ENCODE data around the gene FOXP1. TPM values are rescaled to one million over a fixed set of nuclear protein-coding genes. Genes with fewer than 3 reads are reported as not detected.

Gene FOXP1
- total and polyA plus RNA-seq, 2 donors (not counting 1 experiment from before 2014, with no cell fraction given), result 70.3 to 101 TPM

GRCh38 chr3:71189480-71189879, 394.0 kb downstream of the FOXP1 start:
- Histone ChIP-seq H3K4me2 (ENCODE audit: extremely low read depth, insufficient read depth, low read length) (no peak overlapping the region), H3K4me3 (replicated peaks in 1 of 4; ENCODE audit: control extremely low read depth in 1 of 4, insufficient read depth in 1 of 4, low read depth in 3 of 4, low read length in 4 of 4) (no peak overlapping the region), H3K9ac (ENCODE audit: insufficient read depth, low read length) (no peak overlapping the region), H3K4me1 (ENCODE audit: control insufficient read depth, extremely low read depth, insufficient read depth, low read length) (peaks cover 2% of the 10 kb centered on the region), H3K36me3 (ENCODE audit: control insufficient read depth, insufficient read depth, low read length) (no peaks in the 10 kb centered on the region), H3K27me3 (ENCODE audit: control insufficient read depth, insufficient read depth, low read length) (no peaks in the 10 kb centered on the region), H4K20me1 (ENCODE audit: control insufficient read depth, extremely low read depth, insufficient read depth, low read length) (no peaks in the 10 kb centered on the region), H2AFZ (ENCODE audit: low read length) (no peak overlapping the region), H3K9me3 (ENCODE audit: control insufficient read depth, insufficient read depth, low read depth, low read length) (no peaks in the 10 kb centered on the region), H3K79me2 (ENCODE audit: control insufficient read depth, insufficient read depth, low read length) (no peaks in the 10 kb centered on the region), H3K27ac (ENCODE audit: insufficient read depth, low read length) (no peak overlapping the region)
- no peak for TF ChIP-seq EZH2 (IDR thresholded peaks at IDR 0.05; ENCODE audit: low read length, missing control alignments)
- no peak for TF ChIP-seq CTCF (conservative IDR thresholded peaks at IDR 0.05 in 1 of 2, IDR thresholded peaks at IDR 0.05 in 1 of 2; ENCODE audit: low read depth in 1 of 2, low read length in 2 of 2)
- peak in 1 of 2 donors; percentile 73 for DNase-seq (ENCODE audit: low read depth in 2 of 2)

GRCh38 chr3:71187715-71188114, 395.8 kb downstream of the FOXP1 start:
- Histone ChIP-seq H3K79me2 (ENCODE audit: control insufficient read depth, insufficient read depth, low read length) (no peaks in the 10 kb centered on the region), H3K27me3 (ENCODE audit: control insufficient read depth, insufficient read depth, low read length) (no peaks in the 10 kb centered on the region), H2AFZ (ENCODE audit: low read length) (no peak overlapping the region), H3K4me1 (ENCODE audit: control insufficient read depth, extremely low read depth, insufficient read depth, low read length) (peaks cover 2% of the 10 kb centered on the region), H3K36me3 (ENCODE audit: control insufficient read depth, insufficient read depth, low read length) (no peaks in the 10 kb centered on the region), H3K4me2 (ENCODE audit: extremely low read depth, insufficient read depth, low read length) (no peak overlapping the region), H3K9ac (ENCODE audit: insufficient read depth, low read length) (no peak overlapping the region), H4K20me1 (ENCODE audit: control insufficient read depth, extremely low read depth, insufficient read depth, low read length) (no peaks in the 10 kb centered on the region), H3K4me3 (replicated peaks in 1 of 4; ENCODE audit: control extremely low read depth in 1 of 4, insufficient read depth in 1 of 4, low read depth in 3 of 4, low read length in 4 of 4) (no peak overlapping the region), H3K9me3 (ENCODE audit: control insufficient read depth, insufficient read depth, low read depth, low read length) (no peaks in the 10 kb centered on the region), H3K27ac (ENCODE audit: insufficient read depth, low read length) (no peak overlapping the region)
- no peak for DNase-seq (ENCODE audit: low read depth in 2 of 2)
- TF ChIP-seq EZH2 (IDR thresholded peaks at IDR 0.05; ENCODE audit: low read length, missing control alignments), result no peak

GRCh38 chr3:71186801-71187200, 396.7 kb downstream of the FOXP1 start:
- no peak overlapping the region for H3K27ac ChIP-seq (ENCODE audit: insufficient read depth, low read length)
- H3K4me2 ChIP-seq (ENCODE audit: extremely low read depth, insufficient read depth, low read length), result no peak overlapping the region
- no peaks in the 10 kb centered on the region for H3K36me3 ChIP-seq (ENCODE audit: control insufficient read depth, insufficient read depth, low read length)
- peaks cover 2% of the 10 kb centered on the region for H3K4me1 ChIP-seq (ENCODE audit: control insufficient read depth, extremely low read depth, insufficient read depth, low read length)
- no peaks in the 10 kb centered on the region for H3K79me2 ChIP-seq (ENCODE audit: control insufficient read depth, insufficient read depth, low read length)
- no peak overlapping the region for H2AFZ ChIP-seq (ENCODE audit: low read length)
- H3K9ac ChIP-seq (ENCODE audit: insufficient read depth, low read length), result no peak overlapping the region
- H3K4me3 ChIP-seq (replicated peaks in 1 of 4; ENCODE audit: control extremely low read depth in 1 of 4, insufficient read depth in 1 of 4, low read depth in 3 of 4, low read length in 4 of 4), result no peak overlapping the region
- TF ChIP-seq EZH2 (IDR thresholded peaks at IDR 0.05; ENCODE audit: low read length, missing control alignments), result no peak
- TF ChIP-seq CTCF (conservative IDR thresholded peaks at IDR 0.05 in 1 of 2, IDR thresholded peaks at IDR 0.05 in 1 of 2; ENCODE audit: low read depth in 1 of 2, low read length in 2 of 2), result no peak
- no peaks in the 10 kb centered on the region for H3K27me3 ChIP-seq (ENCODE audit: control insufficient read depth, insufficient read depth, low read length)
- DNase-seq (ENCODE audit: low read depth in 2 of 2), result no peak
- H4K20me1 ChIP-seq (ENCODE audit: control insufficient read depth, extremely low read depth, insufficient read depth, low read length), result no peaks in the 10 kb centered on the region
- no peaks in the 10 kb centered on the region for H3K9me3 ChIP-seq (ENCODE audit: control insufficient read depth, insufficient read depth, low read depth, low read length)

Data from fibroblast of lung (primary cell).